ENCODE results near the gene UBE2D2. TPM values are rescaled to one million over a fixed set of nuclear protein-coding genes. Genes with fewer than 3 reads are reported as not detected.

The UBE2D2 gene
- polyA plus RNA-seq, 2 of the 4 experiments (the other 2 are of a cell fraction) = 74.8 to 115 TPM

DNA sequence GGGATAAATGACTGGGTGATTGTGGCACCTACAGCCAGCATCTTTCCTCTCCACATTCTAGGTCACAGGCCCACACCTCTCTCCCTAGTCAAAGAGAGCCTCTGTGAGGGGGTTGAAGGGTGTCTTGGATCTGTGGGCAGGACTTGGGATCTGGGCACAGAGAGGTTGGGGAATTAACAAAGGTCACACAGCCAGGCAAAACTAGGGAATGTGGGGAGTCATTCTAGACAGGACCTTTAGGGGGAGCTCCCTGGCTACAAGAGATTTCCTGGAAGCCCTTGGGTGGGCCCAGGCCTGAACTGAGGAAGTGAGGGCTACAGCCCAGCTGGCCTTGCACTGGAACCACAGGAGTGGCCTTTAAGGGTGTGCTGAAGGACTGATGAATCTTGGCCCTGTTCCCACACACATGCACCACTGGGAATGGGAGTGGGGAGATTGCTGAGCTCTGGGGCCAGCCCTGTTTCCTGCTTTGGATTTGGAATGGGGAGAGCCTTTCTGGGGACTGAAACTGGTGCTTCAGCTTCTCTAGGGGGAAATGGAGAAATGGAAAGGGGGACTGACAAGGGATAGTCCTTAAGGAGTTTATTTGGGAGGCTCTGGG lies 74.6 kb downstream of the UBE2D2 start:
- TF ChIP-seq ZSCAN20 (CRISPR knock-in tag; IDR thresholded peaks at IDR 0.05) (no peak), RFX5 (IDR thresholded peaks at IDR 0.05) (no peak), RARB (CRISPR knock-in tag; IDR thresholded peaks at IDR 0.05) (no peak), JUN (IDR thresholded peaks at IDR 0.05) (peak in 1 of 2 experiments; percentile 32; a peak in 1 of 5 replicates), SREBF2 (IDR thresholded peaks at IDR 0.05) (no peak), ZC3H11A (IDR thresholded peaks at IDR 0.05) (no peak), RAD21 (conservative IDR thresholded peaks at IDR 0.05 in 1 of 2, IDR thresholded peaks at IDR 0.05 in 1 of 2) (peak; percentile 74 to 76), SMC3 (IDR thresholded peaks at IDR 0.05) (peak; percentile 56), HDAC2 (IDR thresholded peaks at IDR 0.05) (0 out of 2 replicates have a peak, but pooled peaks have one; percentile 54), HEYL (CRISPR knock-in tag; IDR thresholded peaks at IDR 0.05) (no peak), POLR2AphosphoS2 (conservative IDR thresholded peaks at IDR 0.05; ENCODE audit: low read length) (no peak), CBX8 (IDR thresholded peaks at IDR 0.05) (no peak), KDM1A (IDR thresholded peaks at IDR 0.05; ENCODE audit: low read depth) (peak; percentile 86), TFCP2L1 (CRISPR knock-in tag; IDR thresholded peaks at IDR 0.05) (no peak), ZFP36 (IDR thresholded peaks at IDR 0.05; ENCODE audit: borderline replicate concordance, partially characterized antibody) (peak; percentile 97), NR3C1 (IDR thresholded peaks at IDR 0.05) (no peak), KDM5A (IDR thresholded peaks at IDR 0.05) (no peak), TP53 (CRISPR knock-in tag; IDR thresholded peaks at IDR 0.05) (no peak), FOSB (CRISPR knock-in tag; IDR thresholded peaks at IDR 0.05) (peak; percentile 68; the same call in 1 of the 2 replicates), JUNB (IDR thresholded peaks at IDR 0.05) (no peak)
- TF ChIP-seq, protein P1, sequence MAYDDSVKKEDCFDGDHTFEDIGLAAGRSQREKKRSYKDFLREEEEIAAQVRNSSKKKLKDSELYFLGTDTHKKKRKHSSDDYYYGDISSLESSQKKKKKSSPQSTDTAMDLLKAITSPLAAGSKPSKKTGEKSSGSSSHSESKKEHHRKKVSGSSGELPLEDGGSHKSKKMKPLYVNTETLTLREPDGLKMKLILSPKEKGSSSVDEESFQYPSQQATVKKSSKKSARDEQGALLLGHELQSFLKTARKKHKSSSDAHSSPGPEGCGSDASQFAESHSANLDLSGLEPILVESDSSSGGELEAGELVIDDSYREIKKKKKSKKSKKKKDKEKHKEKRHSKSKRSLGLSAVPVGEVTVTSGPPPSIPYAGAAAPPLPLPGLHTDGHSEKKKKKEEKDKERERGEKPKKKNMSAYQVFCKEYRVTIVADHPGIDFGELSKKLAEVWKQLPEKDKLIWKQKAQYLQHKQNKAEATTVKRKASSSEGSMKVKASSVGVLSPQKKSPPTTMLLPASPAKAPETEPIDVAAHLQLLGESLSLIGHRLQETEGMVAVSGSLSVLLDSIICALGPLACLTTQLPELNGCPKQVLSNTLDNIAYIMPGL (CRISPR knock-in tag; IDR thresholded peaks at IDR 0.05; ENCODE audit: borderline replicate concordance) = no peak
- TF ChIP-seq, protein P2, sequence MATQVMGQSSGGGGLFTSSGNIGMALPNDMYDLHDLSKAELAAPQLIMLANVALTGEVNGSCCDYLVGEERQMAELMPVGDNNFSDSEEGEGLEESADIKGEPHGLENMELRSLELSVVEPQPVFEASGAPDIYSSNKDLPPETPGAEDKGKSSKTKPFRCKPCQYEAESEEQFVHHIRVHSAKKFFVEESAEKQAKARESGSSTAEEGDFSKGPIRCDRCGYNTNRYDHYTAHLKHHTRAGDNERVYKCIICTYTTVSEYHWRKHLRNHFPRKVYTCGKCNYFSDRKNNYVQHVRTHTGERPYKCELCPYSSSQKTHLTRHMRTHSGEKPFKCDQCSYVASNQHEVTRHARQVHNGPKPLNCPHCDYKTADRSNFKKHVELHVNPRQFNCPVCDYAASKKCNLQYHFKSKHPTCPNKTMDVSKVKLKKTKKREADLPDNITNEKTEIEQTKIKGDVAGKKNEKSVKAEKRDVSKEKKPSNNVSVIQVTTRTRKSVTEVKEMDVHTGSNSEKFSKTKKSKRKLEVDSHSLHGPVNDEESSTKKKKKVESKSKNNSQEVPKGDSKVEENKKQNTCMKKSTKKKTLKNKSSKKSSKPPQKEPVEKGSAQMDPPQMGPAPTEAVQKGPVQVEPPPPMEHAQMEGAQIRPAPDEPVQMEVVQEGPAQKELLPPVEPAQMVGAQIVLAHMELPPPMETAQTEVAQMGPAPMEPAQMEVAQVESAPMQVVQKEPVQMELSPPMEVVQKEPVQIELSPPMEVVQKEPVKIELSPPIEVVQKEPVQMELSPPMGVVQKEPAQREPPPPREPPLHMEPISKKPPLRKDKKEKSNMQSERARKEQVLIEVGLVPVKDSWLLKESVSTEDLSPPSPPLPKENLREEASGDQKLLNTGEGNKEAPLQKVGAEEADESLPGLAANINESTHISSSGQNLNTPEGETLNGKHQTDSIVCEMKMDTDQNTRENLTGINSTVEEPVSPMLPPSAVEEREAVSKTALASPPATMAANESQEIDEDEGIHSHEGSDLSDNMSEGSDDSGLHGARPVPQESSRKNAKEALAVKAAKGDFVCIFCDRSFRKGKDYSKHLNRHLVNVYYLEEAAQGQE (IDR thresholded peaks at IDR 0.05) = no peak
- TF ChIP-seq, protein P3, sequence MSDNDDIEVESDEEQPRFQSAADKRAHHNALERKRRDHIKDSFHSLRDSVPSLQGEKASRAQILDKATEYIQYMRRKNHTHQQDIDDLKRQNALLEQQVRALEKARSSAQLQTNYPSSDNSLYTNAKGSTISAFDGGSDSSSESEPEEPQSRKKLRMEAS (IDR thresholded peaks at IDR 0.05) = 0 out of 2 replicates have a peak, but pooled peaks have one; percentile 13
- TF ChIP-seq, protein P4, sequence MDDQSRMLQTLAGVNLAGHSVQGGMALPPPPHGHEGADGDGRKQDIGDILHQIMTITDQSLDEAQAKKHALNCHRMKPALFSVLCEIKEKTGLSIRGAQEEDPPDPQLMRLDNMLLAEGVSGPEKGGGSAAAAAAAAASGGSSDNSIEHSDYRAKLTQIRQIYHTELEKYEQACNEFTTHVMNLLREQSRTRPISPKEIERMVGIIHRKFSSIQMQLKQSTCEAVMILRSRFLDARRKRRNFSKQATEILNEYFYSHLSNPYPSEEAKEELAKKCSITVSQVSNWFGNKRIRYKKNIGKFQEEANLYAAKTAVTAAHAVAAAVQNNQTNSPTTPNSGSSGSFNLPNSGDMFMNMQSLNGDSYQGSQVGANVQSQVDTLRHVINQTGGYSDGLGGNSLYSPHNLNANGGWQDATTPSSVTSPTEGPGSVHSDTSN (IDR thresholded peaks at IDR 0.05) = no peak
- TF ChIP-seq, protein P5, sequence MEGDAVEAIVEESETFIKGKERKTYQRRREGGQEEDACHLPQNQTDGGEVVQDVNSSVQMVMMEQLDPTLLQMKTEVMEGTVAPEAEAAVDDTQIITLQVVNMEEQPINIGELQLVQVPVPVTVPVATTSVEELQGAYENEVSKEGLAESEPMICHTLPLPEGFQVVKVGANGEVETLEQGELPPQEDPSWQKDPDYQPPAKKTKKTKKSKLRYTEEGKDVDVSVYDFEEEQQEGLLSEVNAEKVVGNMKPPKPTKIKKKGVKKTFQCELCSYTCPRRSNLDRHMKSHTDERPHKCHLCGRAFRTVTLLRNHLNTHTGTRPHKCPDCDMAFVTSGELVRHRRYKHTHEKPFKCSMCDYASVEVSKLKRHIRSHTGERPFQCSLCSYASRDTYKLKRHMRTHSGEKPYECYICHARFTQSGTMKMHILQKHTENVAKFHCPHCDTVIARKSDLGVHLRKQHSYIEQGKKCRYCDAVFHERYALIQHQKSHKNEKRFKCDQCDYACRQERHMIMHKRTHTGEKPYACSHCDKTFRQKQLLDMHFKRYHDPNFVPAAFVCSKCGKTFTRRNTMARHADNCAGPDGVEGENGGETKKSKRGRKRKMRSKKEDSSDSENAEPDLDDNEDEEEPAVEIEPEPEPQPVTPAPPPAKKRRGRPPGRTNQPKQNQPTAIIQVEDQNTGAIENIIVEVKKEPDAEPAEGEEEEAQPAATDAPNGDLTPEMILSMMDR (IDR thresholded peaks at IDR 0.05) = peak; percentile 66
- Histone ChIP-seq H3K9me3 (no peaks in the 10 kb centered on the region), H3K27ac (peak overlapping the region; percentile 61 to 71), H3K4me2 (peak overlapping the region; percentile 66), H3K4me3 (no peak overlapping the region), H3K4me1 (peaks cover 61% of the 10 kb centered on the region)
- POLR2A ChIA-PET = interaction anchor here (0.5 to 1.7 kb wide), 3 partner anchors 9 to 70 kb away, joined by 4 to 5 read pairs (median 5); no protein-coding TSS in a partner anchor
- DNase-seq (ENCODE audit: low read depth in 1 of 2, low spot score in 1 of 2) = peak in 1 of 2 experiments; percentile 73
- no peak for FAIRE-seq
- CTCF ChIA-PET = interaction anchor here (0.7 to 16.1 kb wide), 22 partner anchors 9 to 333 kb away, joined by 3 to 267 read pairs (median 4); partner anchors contain the start of gene CXXC5
- peak; percentile 2 to 52; a peak in 3 of 6 replicates for ATAC-seq
